A172 (cell line): ENCODE results near the gene CADM4. TPM values are rescaled to one million over a fixed set of nuclear protein-coding genes. Genes with fewer than 3 reads are reported as not detected.
"Not testable (repeated sequence)": the region's sequence is repeated elsewhere in the genome, so short reads cannot be mapped to it uniquely, and the experiment has no call there.

Experiments
- DNase-seq: peaks from one replicate; pipeline ENCODE4 v3.0.0-alpha.2; 2015; ENCODE audit warnings: low spot score
- total RNA-seq: library from RNA; depleted of rRNA; stranded (reverse); fragments of >200 nt; shearing (Covaris generic); gene quantifications from 2 replicates; pipeline ENCODE4 v1.2.3, GENCODE V29; 2014

The CADM4 gene
- total RNA-seq, 1 experiment from 2014 or later: 78.5 TPM

DNA sequence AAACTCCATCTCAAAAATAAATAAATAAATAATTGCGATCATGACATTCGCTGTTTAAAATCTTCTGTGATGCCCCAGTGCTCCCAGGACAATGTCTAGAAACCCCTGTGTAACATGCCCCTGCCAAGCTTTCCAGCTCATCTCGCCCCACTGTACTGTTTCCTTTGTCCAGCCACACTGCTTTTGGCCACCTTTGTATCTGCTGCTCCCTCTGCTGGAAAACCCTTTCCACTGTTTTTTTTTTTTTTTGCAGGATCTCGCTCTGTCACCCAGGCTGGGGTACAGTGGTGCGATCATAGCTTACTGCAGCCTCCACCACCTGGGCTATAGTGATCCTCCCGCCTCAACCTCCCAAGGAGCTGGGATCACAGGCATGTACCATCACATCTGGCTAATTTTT lies 22.8 kb upstream of the CADM4 start:
- DNase-seq: no peak

DNA sequence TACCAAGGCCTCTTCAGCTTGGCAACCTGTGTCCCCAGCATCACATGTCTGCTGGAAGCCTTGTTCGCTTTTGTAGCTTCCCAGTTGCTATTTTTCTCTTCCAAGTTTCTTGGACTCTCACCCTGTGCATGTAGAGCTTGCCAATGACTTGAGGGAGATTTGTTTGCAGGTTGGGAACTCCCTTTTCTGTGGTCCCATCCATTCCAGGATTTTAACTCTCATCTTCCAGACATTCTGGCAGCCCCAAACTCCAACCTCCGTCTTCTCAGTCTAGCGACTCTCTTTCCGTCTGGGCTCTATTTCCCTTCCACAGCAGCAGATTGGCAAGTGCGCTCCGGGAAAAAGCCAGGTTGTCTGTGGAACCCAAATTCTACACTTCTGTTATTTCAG lies 21.3 kb upstream of the CADM4 start:
- no peak for DNase-seq

DNA sequence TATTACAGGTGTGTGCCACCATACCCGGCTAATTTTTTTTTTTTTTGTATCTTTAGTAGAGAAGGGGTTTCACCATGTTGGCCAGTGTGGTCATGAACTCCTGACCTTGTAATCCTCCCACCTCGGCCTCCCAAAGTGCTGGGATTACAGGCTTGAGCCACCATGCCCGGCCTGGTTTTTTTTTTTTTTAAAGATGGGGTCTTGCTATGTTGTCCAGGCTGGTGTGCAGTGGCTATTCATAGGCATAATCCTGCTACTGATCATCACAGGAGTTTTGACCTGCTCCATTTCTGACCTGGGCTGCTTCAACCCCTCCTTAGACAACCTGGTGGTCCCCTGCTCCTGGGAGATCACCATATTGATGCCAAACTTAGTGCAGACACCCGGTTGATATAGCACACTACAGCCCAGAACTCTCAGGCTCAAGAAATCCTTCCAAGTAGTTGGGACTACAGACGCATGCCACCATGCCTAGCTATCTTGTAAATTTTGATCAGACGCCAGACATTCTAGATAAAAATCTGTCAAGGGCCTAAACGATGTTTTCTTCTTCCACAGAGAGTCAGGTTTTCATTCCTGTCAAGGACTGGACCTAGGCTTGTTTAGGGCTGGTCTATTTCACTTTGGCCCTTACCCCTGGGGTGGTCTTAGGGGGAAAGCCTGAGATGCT lies 20.8 kb upstream of the CADM4 start:
- DNase-seq: no peak

DNA sequence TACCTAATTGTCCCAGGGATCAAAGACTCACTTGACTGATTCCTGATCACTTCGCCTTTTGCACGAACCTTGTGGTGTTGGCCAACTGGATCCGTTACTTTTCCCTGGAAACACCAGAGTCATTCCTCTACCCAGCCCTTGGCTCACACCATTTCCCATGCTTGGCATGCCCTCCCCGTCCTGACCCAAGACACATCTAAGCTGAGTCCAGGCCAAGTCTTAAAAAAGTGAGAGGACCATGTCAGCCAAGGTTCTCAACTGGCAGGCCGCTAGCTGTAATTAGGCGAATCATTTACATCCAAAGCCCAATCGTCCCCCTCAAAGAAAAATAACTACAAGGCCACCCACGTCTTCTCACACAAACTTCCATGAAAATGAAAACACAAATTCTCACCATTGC lies 18.8 kb upstream of the CADM4 start:
- no peak for DNase-seq

DNA sequence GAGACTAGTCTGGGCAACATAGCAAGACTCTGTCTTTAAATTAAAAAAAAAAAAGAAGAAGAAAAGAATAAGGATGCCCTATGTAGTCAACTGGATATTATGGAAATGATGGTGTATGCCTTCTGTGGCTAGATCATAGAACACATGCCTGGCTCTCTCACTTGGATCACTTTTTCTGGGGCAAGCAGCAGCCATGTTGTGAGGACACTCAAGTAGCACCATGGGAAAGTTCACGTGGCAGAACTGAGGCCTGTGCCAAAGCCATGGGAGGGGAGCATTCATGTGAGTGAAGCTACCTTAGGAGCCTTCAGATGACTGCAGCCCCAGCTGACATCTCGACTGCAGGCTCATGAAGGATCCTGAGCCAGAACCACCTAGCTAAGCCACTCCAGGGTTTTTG lies 18.4 kb upstream of the CADM4 start:
- no peak for DNase-seq

DNA sequence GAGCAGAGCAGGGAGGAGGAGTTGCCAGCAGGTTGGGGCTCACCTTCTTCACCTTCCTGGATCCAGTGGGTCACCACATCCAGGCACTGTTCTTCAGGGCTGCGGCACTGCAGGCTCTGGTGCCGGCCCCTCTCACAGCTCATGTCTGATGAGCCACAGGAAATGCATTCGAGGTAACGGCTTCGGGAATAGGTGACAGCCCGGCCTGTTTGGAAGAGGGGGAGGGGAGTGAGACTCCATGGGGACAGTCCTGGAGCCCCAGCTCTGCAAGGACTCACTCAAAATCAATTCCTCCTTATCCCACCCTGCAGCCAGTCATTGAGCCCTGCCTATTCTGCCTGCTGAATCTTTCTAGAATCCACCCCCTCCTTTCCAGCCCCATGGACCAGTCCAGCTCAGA lies 16.8 kb upstream of the CADM4 start:
- no peak for DNase-seq

DNA sequence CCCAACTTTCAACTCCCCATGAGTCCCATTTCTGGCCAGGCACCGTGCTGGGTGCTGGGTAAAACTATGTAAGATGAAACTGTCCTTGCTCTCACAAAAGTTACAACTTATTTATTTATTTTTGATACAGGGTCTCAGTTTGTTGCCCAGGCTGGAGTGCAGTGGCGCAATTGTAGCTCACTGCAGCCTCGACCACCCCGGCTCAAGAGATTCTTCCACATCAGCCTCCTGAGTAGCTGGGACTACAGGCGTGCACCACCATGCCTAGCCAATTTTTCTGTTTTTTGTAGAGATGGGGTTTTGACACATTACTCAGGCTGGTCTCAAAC lies 12.9 kb upstream of the CADM4 start:
- no peak for DNase-seq

DNA sequence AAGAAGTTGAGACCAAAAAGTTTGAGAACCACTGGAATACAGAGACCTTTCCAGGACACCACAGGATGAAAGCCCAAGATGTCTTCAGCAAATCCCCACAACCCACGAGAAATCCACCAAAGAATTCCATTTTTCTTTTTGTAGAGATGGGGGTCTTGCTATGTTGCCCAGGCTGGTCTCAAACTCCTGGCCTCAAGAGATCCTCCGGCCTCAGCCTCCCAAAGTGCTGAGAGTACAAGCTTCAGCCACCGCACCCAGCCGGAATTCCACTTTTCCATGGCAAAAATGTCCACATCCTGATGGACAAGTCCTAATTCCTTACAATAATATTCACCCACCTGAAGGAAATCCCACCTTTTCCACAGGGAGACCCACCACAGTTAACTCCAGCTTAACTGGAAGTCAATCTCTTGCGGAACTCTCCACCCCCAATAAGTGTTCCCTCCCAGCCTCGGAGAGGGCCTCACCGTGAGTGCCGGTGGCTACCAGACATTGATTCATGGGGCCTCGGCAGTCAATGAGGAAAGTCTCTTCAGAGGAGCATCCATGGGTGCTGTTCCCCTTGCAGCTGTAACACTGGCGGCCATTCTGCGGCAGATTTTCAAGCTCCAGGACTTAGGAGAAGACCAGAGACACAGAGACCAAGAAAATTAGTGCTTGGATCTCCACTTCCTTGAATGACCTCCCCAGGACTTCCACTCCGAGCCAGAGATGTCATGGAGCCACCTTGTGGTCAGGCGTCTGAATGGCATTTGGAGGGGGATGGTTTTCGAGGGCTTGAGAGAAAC lies 12.3 kb upstream of the CADM4 start:
- DNase-seq: peak; percentile 71

DNA sequence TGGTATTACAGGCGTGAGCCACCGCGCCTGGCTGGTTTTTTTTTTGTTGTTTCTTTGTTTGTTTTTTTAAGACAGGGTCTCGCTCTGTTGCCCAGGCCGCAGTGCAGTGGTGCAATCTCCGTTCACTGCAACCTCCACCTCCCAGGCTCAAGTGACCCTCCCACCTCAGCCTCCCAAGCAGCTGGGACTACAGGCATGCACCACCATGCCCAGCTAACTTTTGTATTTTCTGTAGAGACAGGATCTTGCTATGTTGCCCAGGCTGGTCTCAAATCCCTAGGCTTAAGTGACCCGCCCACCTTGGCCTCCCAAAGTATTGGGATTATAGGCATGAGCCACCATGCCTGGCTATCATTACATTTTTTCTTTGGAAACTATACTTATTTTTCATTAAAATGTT lies 10.6 kb upstream of the CADM4 start:
- not testable (repeated sequence) for DNase-seq

DNA sequence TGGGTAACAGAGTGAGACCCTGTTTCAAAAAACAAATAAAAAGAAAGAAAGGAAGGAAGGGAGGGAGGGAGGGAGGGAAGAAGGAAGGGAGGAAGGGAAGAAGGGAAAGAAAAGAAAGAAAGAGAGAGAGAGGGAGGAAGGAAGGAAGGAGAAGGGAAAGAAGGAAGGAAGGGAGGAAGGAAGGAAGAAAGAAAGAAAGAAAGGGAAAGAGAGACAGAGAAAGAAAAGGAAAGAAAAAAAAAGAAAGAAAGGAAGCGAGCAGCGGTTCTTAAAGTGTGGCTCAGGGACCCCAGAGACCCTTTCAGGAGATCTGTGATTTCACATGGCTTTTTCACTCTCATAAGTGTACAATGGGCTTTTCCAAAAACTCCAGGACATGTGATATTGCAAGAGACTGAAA lies 9.9 kb upstream of the CADM4 start:
- no peak for DNase-seq

DNA sequence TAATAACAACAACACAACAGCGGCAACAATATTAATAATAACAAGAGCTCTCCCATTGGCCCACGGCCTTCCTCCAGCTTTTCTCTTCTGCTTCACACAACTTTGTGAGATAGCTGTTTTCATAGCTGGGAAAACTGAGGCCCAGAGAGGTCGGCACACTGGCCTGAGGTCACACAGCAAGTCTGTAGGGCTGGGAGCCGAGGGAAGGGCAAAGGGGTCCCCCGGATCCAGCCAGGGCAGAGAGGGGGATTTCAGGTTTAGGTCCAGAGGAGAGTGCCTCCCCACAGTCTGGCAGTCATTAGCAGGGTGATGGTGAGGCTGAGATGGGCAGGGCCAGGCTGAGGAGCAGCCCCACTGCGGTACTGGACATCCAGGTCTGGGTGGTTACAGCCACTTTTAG lies 9.0 kb upstream of the CADM4 start:
- DNase-seq: no peak

DNA sequence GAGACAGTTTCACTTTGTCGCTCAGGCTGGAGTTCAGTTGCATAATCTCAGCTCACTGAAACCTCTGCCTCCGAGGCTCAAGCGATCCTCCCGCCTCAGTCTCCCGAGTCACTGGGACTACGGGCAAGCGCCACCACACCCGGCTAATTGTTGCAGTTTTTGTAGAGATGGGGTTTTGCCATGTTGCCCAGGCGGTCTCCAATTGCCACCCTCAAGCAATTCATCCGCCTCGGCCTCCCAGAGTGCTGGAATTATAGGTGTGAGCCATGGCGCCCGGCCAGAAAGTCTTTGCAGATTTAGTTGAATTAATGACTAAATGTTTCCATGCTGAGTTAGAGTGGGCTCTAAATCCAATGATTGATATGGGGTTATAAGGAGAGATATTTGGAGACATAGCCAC lies 4.5 kb upstream of the CADM4 start:
- DNase-seq: no peak

DNA sequence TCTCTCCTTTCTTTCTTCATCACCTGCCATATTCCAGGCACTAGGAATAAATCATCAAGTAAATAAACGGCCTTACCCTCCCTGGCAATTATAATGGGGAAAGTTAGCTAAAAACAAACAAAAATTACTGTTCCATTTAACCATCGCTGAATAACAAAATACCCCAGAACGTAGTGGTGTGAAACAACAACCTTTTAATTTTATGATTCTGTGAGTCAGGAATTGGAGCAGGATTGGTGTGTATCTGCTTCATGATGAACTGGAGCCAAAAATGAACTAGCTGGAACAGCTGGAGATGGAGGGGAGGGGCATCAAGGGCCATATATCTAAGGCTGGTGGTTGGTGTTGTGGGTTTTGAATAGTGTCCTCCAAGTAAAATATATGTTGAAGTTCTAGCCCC lies 3.7 kb upstream of the CADM4 start:
- no peak for DNase-seq

DNA sequence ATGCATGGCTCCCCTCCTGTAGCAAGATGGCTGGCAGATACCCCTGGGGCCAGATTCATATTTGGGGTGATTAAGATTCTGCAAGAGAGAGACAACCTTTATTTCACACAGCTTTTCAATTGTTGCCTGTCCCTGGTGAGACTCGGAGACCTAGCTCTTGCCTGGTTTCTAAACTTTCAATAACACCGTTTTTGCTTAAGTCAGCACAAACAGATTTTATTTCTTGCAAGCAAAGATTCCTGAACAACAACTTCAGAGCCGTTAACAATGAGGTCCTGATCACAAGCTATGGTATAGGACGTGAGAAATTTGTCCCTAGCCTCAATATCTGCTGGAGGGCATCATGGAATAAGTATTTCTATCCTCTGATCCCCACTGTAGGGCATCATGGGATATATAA lies 2.9 kb upstream of the CADM4 start:
- no peak for DNase-seq

DNA sequence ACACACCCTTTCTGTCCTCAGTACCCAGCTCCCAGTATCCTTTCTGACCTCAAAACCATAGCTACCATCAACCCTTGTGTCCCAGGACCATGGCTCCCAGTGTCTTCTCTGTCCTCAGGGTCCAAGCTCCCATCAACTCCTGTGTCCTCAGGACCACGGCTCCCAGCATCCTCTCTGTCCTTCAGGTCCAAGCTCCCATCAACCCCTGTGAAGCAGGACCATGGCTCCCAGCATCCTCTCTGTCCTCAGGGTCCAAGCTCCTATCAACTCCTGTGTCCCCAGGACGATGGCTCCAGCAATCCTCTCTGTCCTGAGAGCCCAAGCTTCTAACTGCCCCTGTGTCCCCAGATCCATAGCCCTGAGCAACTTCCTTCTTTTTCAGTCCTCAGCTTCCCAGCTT lies 1.7 kb upstream of the CADM4 start:
- DNase-seq: no peak

DNA sequence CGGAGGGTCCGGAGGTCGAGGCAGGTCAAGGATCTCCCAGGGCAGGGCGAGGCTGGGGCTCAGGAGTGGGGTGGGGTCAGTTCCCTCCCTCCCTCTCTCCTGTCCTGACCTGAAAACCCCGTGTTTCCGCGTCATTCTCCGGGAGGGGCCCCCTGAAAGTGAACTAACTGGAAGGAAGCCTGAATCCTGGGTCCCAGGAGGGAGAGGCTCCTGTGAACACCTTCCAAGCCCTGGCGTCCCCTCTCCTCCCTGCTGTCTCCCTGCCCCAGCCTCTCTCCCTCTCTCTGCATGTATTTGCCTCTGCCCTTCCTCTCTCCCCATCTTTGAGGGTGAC lies 741 bp upstream of the CADM4 start:
- DNase-seq: no peak

DNA sequence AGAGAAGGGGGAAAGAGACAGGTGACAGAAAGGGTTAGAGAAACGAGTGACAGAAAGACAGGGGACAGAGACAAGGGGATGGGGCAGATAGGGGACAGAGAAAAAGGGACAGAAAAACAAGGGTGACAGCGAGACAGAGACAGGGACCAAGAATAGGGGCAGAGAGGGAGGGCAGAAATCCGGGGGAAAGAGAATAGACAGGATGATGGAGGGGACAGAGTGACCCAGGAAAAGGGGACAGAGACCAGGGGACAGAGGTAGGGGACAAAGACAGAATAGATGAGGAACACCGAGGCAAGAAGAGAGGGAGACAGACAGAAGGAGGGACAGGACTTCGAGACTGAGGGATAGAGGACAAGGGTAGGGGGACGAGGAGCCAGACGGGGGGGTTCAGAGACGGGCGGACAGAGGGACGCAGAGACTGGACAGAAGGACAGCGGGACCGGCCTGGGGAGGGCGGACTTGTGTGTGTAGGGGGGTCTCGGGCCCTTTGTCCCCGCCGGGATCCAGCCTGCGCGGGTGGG lies 593 bp downstream of the CADM4 start:
- DNase-seq: no peak

DNA sequence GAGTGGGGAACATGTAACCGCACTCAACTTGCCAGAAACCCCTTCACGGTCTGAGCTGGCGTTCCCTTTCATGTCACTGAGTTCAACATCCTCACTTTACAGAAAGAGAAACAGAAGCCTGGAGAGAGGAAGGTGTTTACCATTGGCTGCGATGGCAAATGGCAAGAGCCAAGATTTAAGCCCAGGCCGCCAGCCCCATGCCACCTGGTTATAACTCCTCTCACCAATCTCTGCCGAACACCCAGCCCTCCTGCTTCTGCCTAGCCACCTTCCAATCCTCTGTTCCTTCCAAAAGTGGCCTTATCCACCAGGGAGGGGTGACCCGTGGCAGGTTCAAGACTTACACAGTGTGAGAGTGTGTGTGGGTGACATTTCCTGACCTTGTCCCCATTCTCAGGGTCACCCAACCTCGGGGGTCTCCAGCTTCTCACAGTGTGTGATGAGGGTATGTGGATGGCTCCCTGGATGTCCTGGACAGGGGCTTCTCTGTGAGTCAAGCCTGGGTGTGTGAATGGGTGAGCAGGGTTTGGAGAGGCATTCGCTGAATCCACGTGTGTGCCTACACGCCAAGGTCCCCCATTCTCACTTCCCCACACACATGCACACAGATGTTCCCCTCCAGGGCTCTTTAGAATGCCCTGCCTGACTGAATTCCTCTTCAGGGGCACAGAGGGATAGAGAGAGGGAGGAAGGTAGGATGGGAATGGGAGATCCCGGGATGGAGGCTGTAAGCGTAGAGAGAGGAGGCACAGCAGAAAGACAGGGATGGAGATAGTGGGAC lies 1.2 kb downstream of the CADM4 start:
- DNase-seq: no peak

DNA sequence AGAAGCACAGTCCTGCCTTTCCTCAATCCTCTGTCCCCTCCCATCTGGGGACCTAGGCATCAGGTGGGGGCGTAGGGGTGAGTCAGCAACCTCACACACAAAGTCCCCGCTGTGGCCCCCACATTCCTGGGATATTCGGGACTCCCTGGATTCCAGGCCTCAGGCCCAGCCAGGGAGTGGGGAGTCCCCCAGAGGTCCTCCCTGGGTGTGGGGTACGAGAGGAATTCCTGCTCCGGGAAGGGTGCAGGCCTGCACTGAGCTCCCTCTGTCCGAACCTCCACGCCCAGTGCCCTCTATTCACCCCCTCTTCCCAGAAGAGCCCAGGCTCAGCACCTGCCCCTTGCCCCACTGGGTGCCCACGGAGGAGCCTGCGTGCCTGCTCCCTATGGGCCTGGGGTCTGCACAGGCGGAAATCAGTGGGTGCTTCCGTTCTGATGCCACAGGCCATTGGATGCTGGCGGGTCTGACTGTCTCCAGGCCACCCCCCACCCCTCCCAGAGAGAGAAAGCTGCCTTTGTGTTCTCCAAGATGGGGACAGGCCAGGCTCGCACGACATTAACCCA lies 3.4 kb downstream of the CADM4 start:
- peak; percentile 89 for DNase-seq

DNA sequence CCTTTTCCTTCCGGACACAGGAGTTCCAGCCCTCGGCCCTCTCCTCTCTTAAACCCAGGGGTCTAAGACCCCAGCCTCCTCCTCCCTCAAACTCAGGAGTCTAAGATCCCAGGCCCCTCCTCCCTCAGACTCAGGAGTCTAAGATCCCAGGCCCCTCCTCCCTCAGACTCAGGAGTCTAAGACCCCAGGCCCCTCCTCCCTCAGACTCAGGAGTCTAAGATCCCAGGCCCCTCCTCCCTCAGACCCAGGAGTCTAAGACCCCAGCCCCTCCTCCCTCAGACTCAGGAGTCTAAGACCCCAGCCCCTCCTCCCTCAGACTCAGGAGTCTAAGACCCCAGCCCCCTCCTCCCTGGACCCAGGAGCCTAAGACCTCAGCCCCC lies 4.1 kb downstream of the CADM4 start:
- DNase-seq: not testable (repeated sequence)

DNA sequence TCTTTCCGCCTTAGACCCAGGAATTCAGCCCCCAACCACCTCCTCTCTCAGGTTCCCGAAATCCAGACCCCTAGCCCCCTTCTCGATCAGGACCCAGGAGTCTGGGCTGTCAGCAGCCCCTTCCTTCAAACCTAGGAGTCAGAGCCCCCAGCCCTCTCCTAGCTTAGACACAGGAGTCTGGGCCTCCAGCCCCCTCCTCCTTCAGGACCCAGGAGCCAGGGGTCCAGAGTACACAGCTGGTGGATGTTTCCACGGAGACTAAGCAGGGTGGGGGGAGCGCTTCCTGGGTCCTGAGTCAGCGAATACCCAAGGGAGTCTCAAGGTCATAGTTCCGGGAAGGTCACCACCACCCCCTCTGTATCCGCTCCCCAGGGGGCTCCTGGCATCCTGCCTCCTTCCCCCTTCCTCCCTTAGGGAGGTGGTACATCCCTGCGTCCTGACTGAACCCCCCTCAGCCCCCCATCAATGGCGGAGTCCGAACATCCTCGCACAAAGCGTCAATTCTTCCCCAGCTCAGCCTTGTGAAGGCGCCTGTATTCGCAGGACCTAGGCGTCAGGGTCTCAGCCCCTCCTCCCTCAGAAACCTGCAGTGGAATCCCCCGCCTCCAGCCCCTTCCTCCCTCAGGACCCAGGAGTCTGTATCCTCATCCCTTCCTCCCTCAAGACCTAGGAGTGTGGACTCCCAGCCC lies 4.6 kb downstream of the CADM4 start:
- DNase-seq: no peak

DNA sequence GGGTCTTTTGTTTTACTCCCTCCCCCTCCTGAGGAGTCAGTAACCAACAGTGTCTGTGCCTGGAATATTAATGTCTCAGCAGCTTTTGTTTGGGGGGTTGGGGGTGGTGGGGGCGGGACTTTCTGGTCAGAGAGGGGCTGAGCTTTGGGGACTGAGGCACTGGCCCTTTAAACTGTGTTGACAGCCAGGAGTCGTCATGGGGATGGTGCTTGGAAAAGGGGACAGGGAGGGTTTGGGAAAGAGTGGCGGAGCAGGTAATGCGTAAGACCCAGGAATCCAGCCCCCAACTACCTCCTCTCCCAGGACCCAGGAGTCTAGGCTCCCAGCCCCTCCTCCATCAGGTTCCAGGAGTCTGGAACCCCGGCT lies 5.2 kb downstream of the CADM4 start:
- no peak for DNase-seq
